VCaP (cell line): Measurements from ENCODE around the gene DIP2C.
A peak's percentile ranks its signal among the peaks of the same experiment; 100 is the strongest.

Experiments used
- H3K27ac ChIP-seq: fragments of 450-650 bp; 2 replicates; pipeline ENCODE4 v1.5.1; 2017
- CTCF ChIP-seq: fragments of 450-650 bp; conservative IDR thresholded peaks from 2 replicates; pipeline ENCODE4 v1.5.1; 2017; ENCODE audit warnings: mild to moderate bottlenecking, moderate library complexity

Gene DIP2C

GRCh38 chr10:517241-517830, 172.1 kb downstream of the DIP2C start:
- no peak overlapping the region for H3K27ac ChIP-seq
- TF ChIP-seq CTCF: no peak

GRCh38 chr10:516764-517163, 172.7 kb downstream of the DIP2C start:
- no peak overlapping the region for H3K27ac ChIP-seq
- no peak for TF ChIP-seq CTCF

GRCh38 chr10:515674-516073, 173.8 kb downstream of the DIP2C start:
- H3K27ac ChIP-seq: peak overlapping the region; percentile 80; the same call in 1 of the 2 replicates
- no peak for TF ChIP-seq CTCF

- no peak for TF ChIP-seq CTCF
- peak overlapping the region; percentile 80 for H3K27ac ChIP-seq
These were observed 175.3 kb downstream of the DIP2C start for GRCh38 chr10:514137-514671.

GRCh38 chr10:513393-513792, 176.1 kb downstream of the DIP2C start:
- no peak for TF ChIP-seq CTCF
- H3K27ac ChIP-seq: peak overlapping the region; percentile 80

GRCh38 chr10:512661-513060, 176.8 kb downstream of the DIP2C start:
- H3K27ac ChIP-seq: peak overlapping the region; percentile 80

- H3K27ac ChIP-seq: peak overlapping the region; percentile 80
- TF ChIP-seq CTCF: no peak
These were observed 177.6 kb downstream of the DIP2C start for GRCh38 chr10:511849-512191.

- H3K27ac ChIP-seq: peak overlapping the region; percentile 80
- TF ChIP-seq CTCF: peak; percentile 97
These were observed 178.2 kb downstream of the DIP2C start for GRCh38 chr10:511101-511848.
